Transverse colon (tissue), 4 donors: Measurements from ENCODE around the gene RELA. TPM values are rescaled to one million over a fixed set of nuclear protein-coding genes. Genes with fewer than 3 reads are reported as not detected.
"Not testable (repeated sequence)": the region's sequence is repeated elsewhere in the genome, so short reads cannot be mapped to it uniquely, and the experiment has no call there.

Experiments used
- DNase-seq: peaks from one replicate; pipeline ENCODE4 v3.0.0-alpha.2; 2019
- H3K27ac ChIP-seq, 4 donors: fragments of 200-600 bp; sonication (generic); 2 replicates each; pipeline ENCODE4 v1.5.1; 2016 to 2018; ENCODE audit warnings: inconsistent platforms in 4 of 4
- H3K27me3 ChIP-seq: fragments of 200-600 bp; sonication (generic); 2 replicates; pipeline ENCODE4 v1.5.1; 2017; ENCODE audit warnings: inconsistent platforms
- H3K36me3 ChIP-seq, 4 donors: fragments of 200-600 bp; sonication (generic); 2 replicates each; pipeline ENCODE4 v1.5.1; 2017 to 2019; ENCODE audit warnings: inconsistent platforms in 4 of 4
- H3K4me1 ChIP-seq, 4 donors: fragments of 200-600 bp; sonication (generic); 2 replicates each; pipeline ENCODE4 v1.5.1; 2017 to 2020; ENCODE audit warnings: inconsistent platforms in 4 of 4
- H3K4me3 ChIP-seq, 4 donors: fragments of 200-600 bp; sonication (generic); 1 replicate in 1 of 4; 2 replicates in 3 of 4; pipeline versions ENCODE4 v1.5.1 to v1.6.1; 2017 to 2019; ENCODE audit warnings: inconsistent platforms in 4 of 4
- H3K9me3 ChIP-seq, 2 donors: fragments of 200-600 bp; sonication (generic); 2 replicates each; pipeline ENCODE4 v1.5.1; 2017 to 2019; ENCODE audit warnings: inconsistent platforms in 2 of 2
- CTCF ChIP-seq, 5 experiments: fragments of 200-600 bp in 3 of 5; fragments of 450-650 bp in 2 of 5; sonication (generic) in 3 of 5; IDR thresholded peaks; 1 replicate in 2 of 5; 2 replicates in 3 of 5; pipeline ENCODE4 v1.5.1; 2016 to 2017; ENCODE audit warnings: antibody characterized with exemption in 5 of 5, inconsistent platforms in 3 of 5, mild to moderate bottlenecking in 2 of 5, moderate library complexity in 1 of 5
- EP300 ChIP-seq: sonication (generic); formaldehyde crosslinking; IDR thresholded peaks from one replicate; pipeline ENCODE4 v1.6.1; 2017; ENCODE audit warnings: antibody characterized with exemption, low read depth
- POLR2A ChIP-seq: fragments of 450-650 bp; IDR thresholded peaks from one replicate; pipeline ENCODE4 v1.6.1; 2016; ENCODE audit warnings: antibody characterized with exemption, mild to moderate bottlenecking, moderate library complexity
- POLR2AphosphoS5 ChIP-seq, 3 donors: sonication (generic); formaldehyde crosslinking; IDR thresholded peaks; one replicate each; pipeline ENCODE4 v1.6.1; 2016; ENCODE audit warnings: antibody characterized with exemption in 3 of 3
- WGBS, 2 donors: methylation state at CpG; one replicate each; pipeline ENCODE4 v1.1.5; 2018; ENCODE audit warnings: low coverage in 1 of 2; 5-methylcytosine and 5-hydroxymethylcytosine counted together
- in situ Hi-C, 4 donors: fragments of 200-750 bp; cut with MboI; loops; one replicate each; pipeline versions ENCODE4 v1.15.0 to v1.15.1; 2017; ENCODE audit warnings: low sequenced_read_pairs in 3 of 4, low pct_ligation_motif_present in 1 of 4, low pct_unique_long_range_greater_than_20kb in 1 of 4
- intact Hi-C: fragments of 100-400 bp; cut with DNase I; formaldehyde crosslinking; loops from one replicate; pipeline ENCODE4 v1.15.1; 2023; ENCODE audit warnings: low total_unique reads
- total RNA-seq, 4 donors: library from RNA; depleted of rRNA; stranded (reverse); fragments of >200 nt; gene quantifications; one replicate each; pipeline ENCODE4 v1.1.0, GENCODE V29; 2016

RELA gene
- total RNA-seq, 4 donors from 2014 or later = 45.8 to 95.8 (median 58.4) TPM

- TF ChIP-seq EP300 = no peak
- TF ChIP-seq CTCF (IDR thresholded peaks at IDR 0.05) = no peak
- TF ChIP-seq POLR2AphosphoS5 (IDR thresholded peaks at IDR 0.05) = no peak
- TF ChIP-seq POLR2A = no peak
- 77% methylated on average over 8 of the region's 8 CpGs; no CpG with 5 or more reads in 1 of the 2 donors for WGBS, 2 donors
- no peaks in the 10 kb centered on the region for H3K27me3 ChIP-seq
- intact Hi-C loops (no loop called here), in situ Hi-C loops (loop anchor here in 1 of 4 donors (25.0 kb wide), 1 partner anchor 301 kb away; no protein-coding TSS in a partner anchor)
- H3K4me1 ChIP-seq = no peaks in the 10 kb centered on the region
- no peaks in the 10 kb centered on the region for H3K9me3 ChIP-seq
- DNase-seq = no peak
- H3K36me3 ChIP-seq = no peaks in the 10 kb centered on the region
- H3K4me3 ChIP-seq = no peak overlapping the region
- H3K27ac ChIP-seq = peak overlapping the region in 3 of 4 donors; percentile 24 to 42 (median 29)
Measured at GRCh38 chr11:65685981-65686380, 23.3 kb upstream of the RELA start.

- in situ Hi-C loops = loop anchor here in 1 of 4 donors (25.0 kb wide), 1 partner anchor 304 kb away; no protein-coding TSS in a partner anchor
- H3K4me1 ChIP-seq, H3K27ac ChIP-seq: not testable (repeated sequence)
Measured at GRCh38 chr11:65683480-65683879, 20.8 kb upstream of the RELA start.

GRCh38 chr11:65680192-65680743 is 17.6 kb upstream of the RELA start:
- DNase-seq = no peak
- Histone ChIP-seq H3K36me3 (no peaks in the 10 kb centered on the region), H3K4me1 (no peaks in the 10 kb centered on the region), H3K27me3 (no peaks in the 10 kb centered on the region), H3K4me3 (no peak overlapping the region), H3K9me3 (no peaks in the 10 kb centered on the region), H3K27ac (no peak overlapping the region)
- no peak for TF ChIP-seq CTCF (IDR thresholded peaks at IDR 0.05)
- no peak for TF ChIP-seq POLR2A
- TF ChIP-seq EP300 = no peak
- TF ChIP-seq POLR2AphosphoS5 (IDR thresholded peaks at IDR 0.05) = no peak
- 81 to 94% methylated on average over 3 to 5 of the region's 5 CpGs for WGBS, 2 donors
- intact Hi-C loops = no loop called here
- in situ Hi-C loops = loop anchor here in 1 of 4 donors (25.0 kb wide), 1 partner anchor 307 kb away; no protein-coding TSS in a partner anchor

More at GRCh38 chr11:65683480-65683879, 20.8 kb upstream of the RELA start:
- H3K9me3 ChIP-seq, intact Hi-C loops, H3K36me3 ChIP-seq, H3K4me3 ChIP-seq, H3K27me3 ChIP-seq, DNase-seq: not testable (repeated sequence)
- 60 to 84% methylated on average over 1 to 6 of the region's 6 CpGs for WGBS, 2 donors

GRCh38 chr11:65672982-65673381 is 10.3 kb upstream of the RELA start:
- 88 to 96% methylated on average over 2 of the region's 2 CpGs for WGBS, 2 donors
- intact Hi-C loops (no loop called here), in situ Hi-C loops (no loop called here)
- Histone ChIP-seq H3K4me3 (no peak overlapping the region), H3K27ac (no peak overlapping the region), H3K36me3 (no peaks in the 10 kb centered on the region), H3K4me1 (no peaks in the 10 kb centered on the region), H3K9me3 (no peaks in the 10 kb centered on the region), H3K27me3 (no peaks in the 10 kb centered on the region)
- TF ChIP-seq POLR2AphosphoS5 (IDR thresholded peaks at IDR 0.05) = no peak
- no peak for TF ChIP-seq CTCF (IDR thresholded peaks at IDR 0.05)
- no peak for TF ChIP-seq EP300
- no peak for TF ChIP-seq POLR2A
- no peak for DNase-seq
